HPDE6-E6E7 (cell line): ENCODE data around the gene SSX1.
"Not testable (repeated sequence)": the region's sequence is repeated elsewhere in the genome, so short reads cannot be mapped to it uniquely, and the experiment has no call there.

Experiments used
- DNase-seq: peaks from one replicate; pipeline ENCODE4 v3.0.0; 2011; ENCODE audit warnings: missing footprints; ENCODE audit errors: extremely low spot score

The SSX1 gene, protein sequence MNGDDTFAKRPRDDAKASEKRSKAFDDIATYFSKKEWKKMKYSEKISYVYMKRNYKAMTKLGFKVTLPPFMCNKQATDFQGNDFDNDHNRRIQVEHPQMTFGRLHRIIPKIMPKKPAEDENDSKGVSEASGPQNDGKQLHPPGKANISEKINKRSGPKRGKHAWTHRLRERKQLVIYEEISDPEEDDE

DNA sequence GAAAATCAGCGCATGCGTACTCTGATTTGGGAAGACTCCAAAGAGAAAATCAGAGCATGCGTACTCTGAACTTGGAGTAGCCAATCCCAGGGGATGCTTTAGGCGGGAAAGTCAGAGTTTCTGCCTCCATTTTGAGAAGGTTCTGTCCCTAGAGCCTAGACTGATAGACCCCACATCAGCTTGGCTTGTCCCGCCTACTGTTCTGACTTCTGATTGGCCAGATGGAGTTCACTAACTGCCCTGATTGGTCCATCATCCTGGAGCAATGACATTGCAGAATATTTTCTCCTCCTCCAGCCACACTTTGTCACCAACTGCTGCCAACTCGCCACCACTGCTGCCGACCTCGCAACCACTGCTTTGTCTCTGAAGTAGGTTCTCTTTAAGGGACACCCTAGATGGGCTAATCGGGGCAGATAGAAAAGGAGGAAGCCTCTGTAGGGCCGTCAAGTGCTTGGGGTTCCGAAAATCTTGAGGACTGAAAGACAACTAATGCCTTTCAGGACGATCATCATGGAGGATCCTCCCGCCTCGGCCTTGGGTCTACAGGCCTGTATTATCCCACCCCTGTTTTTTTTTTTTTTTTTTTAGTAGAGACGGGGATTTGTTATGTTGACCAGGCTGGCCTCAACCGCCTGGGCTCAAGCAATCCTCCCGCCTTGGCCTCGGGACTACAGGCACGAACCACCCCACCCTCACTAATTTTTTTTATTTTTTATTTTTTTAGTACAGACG is at the start of gene SSX1:
Gene SSX1 (plus strand): TSS at position 331 of the 735 bp plus-strand sequence. CDS start 1,850 bp downstream, outside the sequence.
- DNase-seq, result not testable (repeated sequence)

DNA sequence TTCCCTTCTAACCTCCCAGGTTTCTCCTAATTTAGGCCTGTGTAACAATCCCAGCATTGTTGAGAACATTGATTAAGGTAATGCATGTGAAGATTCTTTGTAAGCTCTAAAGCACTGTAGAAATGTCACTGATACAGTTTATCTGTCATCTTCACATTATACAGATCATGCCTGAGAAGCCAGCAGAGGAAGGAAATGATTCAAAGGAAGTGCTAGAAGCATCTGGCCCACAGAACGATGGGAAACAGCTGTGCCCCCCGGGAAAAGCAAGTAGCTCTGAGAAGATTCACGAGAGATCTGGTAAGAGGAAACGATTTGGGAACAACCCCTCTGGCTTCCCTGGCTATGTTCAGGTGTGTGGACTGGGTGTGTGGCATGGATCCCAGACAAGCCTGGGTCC is 40.9 kb upstream of the SSX1 start:
- DNase-seq, result not testable (repeated sequence)

DNA sequence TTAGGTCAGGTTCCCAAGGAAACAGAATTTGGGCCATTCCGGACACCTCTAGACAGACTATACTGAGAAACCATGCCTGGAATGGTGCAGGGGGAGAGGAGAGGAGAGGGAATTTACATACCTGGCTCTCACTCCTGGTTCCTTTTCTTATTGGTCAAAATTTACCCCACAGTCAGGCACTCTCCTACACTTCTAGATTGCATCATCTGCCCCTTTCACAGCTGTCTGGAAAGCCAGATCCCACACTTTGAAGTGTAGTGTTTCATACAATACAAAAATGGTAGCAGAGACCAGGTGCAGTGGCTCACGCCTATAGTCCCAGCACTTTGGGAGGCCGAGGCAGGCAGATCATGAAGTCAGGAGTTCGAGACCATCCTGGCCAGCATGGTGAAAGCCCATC is 31.0 kb upstream of the SSX1 start:
- not testable (repeated sequence) for DNase-seq

DNA sequence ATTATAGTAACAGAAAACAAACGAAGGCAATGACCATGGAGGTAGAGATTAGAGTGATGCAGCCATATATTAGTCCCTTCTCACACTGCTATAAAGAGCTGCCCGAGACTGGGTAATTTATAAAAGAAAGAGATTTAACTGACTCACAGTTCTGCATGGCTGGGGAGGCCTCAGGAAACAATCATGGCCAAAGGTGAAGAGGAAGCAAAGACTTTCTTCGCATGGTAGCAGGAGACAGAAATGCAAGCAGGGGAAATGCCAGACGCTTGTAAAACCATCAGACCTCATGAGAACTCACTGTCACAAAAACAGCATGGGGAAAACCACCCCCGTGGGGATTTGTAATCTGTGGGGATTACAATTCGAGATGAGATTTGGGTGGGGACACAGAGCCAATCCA is 2.2 kb upstream of the SSX1 start:
- DNase-seq, result not testable (repeated sequence)

DNA sequence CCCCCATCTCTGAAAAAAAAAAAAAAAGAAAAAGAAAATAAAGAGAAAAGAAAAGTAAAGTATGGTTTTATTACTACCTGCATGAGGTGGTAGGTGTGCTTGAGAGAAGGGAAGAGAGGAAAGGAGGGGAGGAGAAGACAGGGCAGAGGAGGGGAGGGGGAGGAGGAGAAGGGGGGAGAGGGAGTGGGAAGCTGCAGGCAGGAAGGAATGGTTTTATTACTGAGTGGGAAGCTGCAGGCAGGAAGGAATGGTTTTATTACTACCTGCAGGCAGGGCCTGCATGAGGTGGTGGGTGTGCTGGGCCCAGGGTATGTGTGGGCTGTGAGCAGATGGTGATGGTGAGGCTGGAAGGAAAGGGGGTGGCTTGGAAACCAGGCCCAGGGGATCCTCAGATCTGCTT is 19.2 kb downstream of the SSX1 start:
- not testable (repeated sequence) for DNase-seq

DNA sequence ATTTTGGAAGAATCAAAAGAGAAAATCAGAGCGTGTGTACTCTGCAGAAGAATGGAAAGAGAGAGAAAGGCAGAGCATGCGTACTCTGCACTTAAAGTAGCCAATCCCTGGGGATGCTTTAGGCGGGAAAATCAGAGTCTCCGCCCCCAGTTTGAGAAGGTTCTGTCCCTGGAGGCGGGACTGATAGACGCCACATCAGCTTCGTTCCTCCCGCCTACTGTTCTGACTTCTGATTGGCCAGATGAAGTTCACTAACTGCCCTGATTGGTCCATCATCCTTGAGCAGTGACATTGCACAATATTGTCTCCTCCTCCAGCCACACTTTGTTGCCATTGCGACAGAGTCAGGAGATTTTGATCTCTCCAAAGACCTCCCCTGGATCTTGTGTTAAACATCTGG is 23.8 kb downstream of the SSX1 start:
- DNase-seq, result no peak

DNA sequence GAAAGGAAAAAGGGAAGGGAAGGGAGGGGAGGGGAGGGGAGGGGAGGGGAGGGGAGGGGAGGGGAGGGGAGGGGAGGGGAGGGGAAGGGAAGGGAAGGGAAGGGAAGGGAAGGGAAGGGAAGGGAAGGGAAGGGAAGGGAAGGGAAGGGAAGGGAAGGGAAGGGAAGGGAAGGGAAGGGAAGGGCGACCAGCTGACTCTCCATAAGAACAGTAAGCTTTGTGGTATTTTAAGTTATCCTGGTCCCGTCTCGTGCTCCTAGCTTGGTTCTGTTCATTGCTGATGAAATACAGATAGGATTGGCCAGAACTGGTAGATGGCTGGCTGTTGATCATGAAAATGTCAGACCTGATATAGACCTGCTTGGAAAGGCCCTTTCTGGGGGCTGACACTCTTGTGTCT is 25.5 kb downstream of the SSX1 start:
- DNase-seq, result not testable (repeated sequence)

DNA sequence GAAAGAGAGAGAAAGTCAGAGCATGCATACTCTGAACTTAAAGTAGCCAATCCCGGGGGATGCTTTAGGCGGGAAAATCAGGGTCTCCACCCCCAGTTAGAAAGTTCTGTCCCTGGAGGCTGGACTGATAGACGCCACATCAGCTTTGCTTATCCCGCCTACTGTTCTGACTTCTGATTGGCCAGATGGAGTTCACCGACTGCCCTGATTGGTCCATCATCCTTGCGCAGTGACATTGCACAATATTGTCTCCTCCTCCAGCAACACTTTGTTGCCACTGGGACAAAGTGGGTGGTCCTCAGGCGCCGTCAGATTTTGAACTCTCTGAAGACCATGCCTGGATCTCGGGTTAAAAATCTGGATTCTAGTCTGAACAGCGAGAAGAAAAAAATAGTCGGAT is 51.0 kb downstream of the SSX1 start:
- DNase-seq, result no peak

DNA sequence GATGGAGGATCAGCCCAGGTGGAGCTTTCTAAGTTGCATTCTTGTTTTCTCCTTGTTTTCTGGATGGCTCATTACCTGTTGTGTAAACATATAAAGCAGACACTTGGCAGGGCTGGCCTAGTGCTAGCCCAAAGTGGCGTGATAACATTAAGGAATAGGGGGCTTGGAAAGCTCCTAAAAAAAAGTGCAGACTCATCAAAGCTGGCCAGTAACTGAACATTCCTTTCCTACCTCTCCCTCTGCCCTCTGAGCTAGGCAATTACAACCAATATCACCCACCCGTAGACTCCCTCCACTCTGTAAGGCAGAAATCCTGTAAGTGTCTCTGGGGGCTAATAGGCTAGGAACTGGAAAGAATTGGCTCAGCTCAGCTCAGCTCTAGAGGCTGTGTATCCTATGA is 58.8 kb downstream of the SSX1 start:
- DNase-seq, result not testable (repeated sequence)
